Measurements from ENCODE around the gene SMAD7.
A peak's percentile ranks its signal among the peaks of the same experiment; 100 is the strongest.

SMAD7 gene

DNA sequence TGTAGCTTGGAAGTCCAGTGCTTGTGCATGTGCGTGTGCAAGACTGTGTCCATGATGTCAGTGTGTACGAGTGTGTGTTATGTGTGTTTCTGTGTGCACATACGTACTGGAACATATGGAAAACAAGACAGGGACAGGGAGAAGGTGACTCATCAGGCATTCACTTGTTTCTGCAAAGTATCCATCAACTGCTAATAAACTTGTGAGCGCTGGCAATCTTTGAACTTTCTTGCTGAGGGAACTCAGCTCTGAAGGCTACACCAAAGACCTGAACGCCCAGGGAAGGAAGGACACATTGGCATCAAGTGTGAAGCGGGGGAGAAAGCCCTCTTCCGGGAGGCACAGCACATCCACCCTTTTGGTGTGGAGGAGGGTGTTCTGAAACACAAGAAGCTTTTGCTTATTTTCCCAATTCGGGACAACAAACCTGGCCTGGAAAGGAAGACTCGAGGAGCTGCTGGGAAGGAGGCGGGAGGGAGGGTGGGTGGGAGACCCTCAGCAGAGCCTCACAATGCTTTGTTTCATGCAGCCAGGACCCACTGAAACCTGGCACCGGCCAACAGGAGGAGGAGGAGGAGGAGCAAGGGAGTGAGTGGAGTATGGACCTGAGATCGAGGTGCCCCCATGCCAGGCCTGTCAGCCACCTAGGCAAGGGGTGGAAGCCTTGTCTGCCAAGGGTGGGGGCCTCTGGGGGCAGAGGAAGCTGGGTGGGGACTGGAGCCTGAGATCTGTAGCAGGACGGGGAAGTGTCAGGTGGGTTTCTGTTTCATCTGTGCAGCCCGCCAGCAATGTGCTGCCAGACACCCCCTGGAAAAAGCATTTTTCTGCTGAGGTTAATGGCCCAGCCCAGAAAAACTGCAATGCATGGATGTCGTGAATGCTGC lies 26.8 kb downstream of the SMAD7 start:
- no peak overlapping the region for H3K4me3 ChIP-seq (ENCODE audit: low read depth, low read length)
- DNase-seq (ENCODE audit: low read depth), result peak; percentile 62
- TF ChIP-seq, protein P1, sequence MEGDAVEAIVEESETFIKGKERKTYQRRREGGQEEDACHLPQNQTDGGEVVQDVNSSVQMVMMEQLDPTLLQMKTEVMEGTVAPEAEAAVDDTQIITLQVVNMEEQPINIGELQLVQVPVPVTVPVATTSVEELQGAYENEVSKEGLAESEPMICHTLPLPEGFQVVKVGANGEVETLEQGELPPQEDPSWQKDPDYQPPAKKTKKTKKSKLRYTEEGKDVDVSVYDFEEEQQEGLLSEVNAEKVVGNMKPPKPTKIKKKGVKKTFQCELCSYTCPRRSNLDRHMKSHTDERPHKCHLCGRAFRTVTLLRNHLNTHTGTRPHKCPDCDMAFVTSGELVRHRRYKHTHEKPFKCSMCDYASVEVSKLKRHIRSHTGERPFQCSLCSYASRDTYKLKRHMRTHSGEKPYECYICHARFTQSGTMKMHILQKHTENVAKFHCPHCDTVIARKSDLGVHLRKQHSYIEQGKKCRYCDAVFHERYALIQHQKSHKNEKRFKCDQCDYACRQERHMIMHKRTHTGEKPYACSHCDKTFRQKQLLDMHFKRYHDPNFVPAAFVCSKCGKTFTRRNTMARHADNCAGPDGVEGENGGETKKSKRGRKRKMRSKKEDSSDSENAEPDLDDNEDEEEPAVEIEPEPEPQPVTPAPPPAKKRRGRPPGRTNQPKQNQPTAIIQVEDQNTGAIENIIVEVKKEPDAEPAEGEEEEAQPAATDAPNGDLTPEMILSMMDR (conservative IDR thresholded peaks at IDR 0.05; ENCODE audit: low read depth, low read length), result no peak

DNA sequence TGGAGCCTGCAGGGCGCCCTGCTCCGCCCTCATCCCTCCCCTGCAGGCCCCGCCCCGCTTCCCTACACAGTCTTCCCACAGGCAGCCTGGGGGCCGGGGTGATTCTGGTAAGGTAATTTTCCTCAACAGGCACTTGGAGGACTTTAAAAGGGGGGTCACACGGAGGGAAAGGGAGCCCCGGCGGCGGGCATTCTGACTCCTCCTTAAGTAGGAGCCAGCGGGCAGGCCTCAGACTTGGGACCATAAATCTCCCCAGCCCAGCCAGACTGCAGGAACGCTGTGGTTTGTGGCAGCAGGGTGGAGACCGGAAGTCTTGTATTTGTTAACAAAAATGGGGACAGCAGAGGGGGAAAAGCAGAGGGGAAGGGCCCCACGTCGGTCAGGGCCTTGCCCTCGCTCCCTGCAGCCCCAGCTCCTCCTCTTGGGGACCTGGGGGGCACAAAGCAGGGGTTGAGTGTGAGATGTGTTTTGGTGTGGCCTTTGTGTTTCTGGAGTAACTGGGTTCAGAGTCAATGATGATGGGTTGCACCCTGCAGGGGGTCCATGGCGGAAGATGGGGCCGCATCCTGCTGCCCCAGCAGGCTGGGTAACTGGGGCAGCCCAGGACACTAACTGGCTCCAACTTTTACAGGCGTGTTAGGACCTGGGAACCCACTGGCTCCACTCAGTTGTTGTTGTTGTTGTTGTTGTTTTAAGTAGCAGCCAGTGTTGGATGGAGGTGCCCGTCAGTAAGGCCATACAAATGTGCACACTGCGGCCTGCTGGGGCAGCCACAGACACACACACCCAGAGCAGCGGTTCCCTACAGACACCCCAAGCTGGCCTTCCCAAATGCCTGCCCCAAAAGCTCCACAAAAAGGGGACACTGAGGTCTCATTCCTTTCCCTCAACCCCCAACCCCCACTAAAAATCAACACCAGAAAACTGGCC lies 27.7 kb downstream of the SMAD7 start:
- TF ChIP-seq, protein P1 (conservative IDR thresholded peaks at IDR 0.05; ENCODE audit: low read depth, low read length), result no peak
- H3K4me3 ChIP-seq (ENCODE audit: low read depth, low read length), result peak overlapping the region; percentile 2
- peak; percentile 78 for DNase-seq (ENCODE audit: low read depth)

DNA sequence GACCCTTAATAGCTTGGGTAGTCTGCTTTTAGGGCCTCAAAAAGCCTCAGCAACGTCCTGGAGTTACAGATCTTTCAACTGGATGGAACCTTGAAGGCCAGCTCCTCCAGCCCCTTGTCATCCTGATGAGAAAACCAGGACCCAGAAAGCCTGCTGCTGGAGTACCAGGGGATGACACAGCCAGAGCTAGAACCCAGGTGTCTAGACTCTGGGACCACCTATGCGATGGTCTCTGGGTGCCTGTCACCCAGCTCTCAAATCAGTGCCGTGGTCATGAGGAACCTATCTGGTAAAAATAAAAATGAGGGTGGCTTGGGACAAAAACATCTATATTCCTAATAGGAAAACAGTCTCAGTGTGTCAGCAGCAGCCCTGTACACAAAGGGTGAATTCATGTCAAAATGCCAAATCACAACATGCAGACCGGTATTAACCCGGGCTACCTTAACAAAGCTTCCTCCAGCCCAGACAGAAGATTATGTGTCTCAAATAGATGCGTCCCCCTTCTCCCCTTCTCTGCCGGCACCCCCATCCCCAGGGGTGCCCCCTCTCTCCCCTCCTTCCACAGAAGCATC lies 28.5 kb downstream of the SMAD7 start:
- DNase-seq (ENCODE audit: low read depth), result no peak
- TF ChIP-seq, protein P1 (conservative IDR thresholded peaks at IDR 0.05; ENCODE audit: low read depth, low read length), result no peak
- peak overlapping the region; percentile 2 for H3K4me3 ChIP-seq (ENCODE audit: low read depth, low read length)

DNA sequence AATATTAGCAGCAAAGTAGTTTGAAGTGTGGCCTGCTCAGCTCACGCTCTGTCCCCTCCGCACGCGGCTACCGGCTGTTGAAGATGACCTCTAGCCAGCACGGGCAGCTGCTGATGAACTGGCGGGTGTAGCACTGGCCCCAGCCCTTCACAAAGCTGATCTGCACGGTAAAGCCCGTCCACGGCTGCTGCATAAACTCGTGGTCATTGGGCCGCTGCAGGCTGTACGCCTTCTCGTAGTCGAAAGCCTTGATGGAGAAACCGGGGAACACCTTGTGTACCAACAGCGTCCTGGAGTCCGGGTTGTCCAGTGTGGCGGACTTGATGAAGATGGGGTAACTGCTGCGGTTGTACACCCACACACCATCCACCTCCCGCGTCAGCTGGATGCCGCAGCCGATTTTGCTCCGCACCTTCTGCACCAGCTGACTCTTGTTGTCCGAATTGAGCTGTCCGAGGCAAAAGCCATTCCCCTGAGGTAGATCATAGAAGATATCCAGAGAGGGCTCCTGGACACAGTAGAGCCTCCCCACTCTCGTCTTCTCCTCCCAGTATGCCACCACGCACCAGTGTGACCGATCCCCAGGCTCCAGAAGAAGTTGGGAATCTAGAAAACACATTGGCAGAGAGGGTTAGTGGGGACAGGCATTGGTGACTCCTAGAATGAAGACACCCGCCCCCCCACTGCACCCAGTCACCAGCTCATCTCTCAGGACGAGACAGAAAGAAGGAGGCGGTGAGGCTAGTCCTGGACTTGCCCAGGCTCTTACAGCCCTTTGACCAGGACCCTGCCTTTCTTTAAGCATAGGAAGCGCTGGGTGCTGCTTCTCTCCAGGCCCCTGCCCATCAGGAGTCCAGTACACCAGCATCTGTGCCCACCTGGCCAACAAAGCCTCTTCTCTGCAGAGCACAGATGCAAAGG lies 29.2 kb downstream of the SMAD7 start:
- DNase-seq (ENCODE audit: low read depth), result no peak
- no peak overlapping the region for H3K4me3 ChIP-seq (ENCODE audit: low read depth, low read length)
- TF ChIP-seq, protein P1 (conservative IDR thresholded peaks at IDR 0.05; ENCODE audit: low read depth, low read length), result no peak

DNA sequence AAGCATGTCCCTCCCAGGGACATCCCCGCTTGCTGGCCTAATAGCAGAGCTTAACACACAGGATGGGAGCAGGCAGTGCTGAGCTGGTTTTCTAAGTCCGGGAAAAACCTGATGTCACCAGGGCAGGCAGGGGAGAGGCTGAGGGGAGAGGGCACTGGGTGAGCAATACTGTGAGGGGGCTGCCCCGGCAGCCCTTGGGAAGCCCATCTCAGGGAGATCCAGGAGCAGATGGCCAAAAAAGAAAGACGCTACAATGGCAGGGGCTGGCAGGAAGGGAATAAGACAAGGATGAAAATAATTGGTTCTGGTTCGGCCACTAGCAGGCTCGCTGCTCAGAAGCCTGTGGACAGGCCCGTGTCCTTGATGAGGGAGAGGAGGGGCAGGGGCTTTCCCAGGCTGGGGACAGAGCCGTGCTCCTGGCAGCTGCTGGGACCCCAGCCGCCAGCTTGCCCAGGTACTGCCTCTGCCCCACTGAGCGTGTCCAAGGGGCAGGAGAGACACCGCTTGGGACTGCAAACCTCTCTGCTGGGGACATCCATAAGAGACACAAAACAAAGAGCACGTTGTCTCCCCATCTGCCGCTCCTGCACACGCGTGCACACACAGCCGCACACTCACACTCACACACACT lies 30.2 kb downstream of the SMAD7 start:
- TF ChIP-seq, protein P1 (conservative IDR thresholded peaks at IDR 0.05; ENCODE audit: low read depth, low read length), result no peak
- no peak for DNase-seq (ENCODE audit: low read depth)
- no peak overlapping the region for H3K4me3 ChIP-seq (ENCODE audit: low read depth, low read length)
